GM23338 (cell line): ENCODE measurements around the gene FGFBP1. TPM values are rescaled to one million over a fixed set of nuclear protein-coding genes. Genes with fewer than 3 reads are reported as not detected.

Source experiments
- ATAC-seq: fragments of 200-7000 bp; cut with Tn5 transposase; 3 replicates; pipeline ENCODE4 v1.9.1; 2020
- DNase-seq: peaks from one replicate; pipeline ENCODE4 v3.0.0-alpha.2; 2015; ENCODE audit warnings: low spot score
- H2AFZ ChIP-seq: fragments of 200-600 bp; sonication (generic); 2 replicates; pipeline ENCODE4 v1.8.0; 2016; ENCODE audit warnings: antibody characterized with exemption, mild to moderate bottlenecking, moderate library complexity
- H3F3A ChIP-seq: fragments of 200-600 bp; sonication (generic); replicated peaks from 2 replicates; pipeline ENCODE4 v1.8.0; 2017; ENCODE audit warnings: antibody characterized with exemption, mixed run types, low read depth
- H3K27ac ChIP-seq: fragments of 200-600 bp; sonication (generic); 2 replicates; pipeline ENCODE4 v1.6.1; 2016; ENCODE audit warnings: low read depth
- H3K27me3 ChIP-seq: fragments of 200-600 bp; sonication (generic); 2 replicates; pipeline ENCODE4 v1.8.0; 2016; ENCODE audit warnings: mild to moderate bottlenecking, mixed run types, moderate library complexity; ENCODE audit not compliant: insufficient read depth
- H3K36me3 ChIP-seq: fragments of 200-600 bp; sonication (generic); 2 replicates; pipeline ENCODE4 v1.8.0; 2016; ENCODE audit warnings: mild to moderate bottlenecking; ENCODE audit not compliant: insufficient read depth
- H3K4me1 ChIP-seq: fragments of 200-600 bp; sonication (generic); 2 replicates; pipeline ENCODE4 v1.8.0; 2016; ENCODE audit warnings: mild to moderate bottlenecking, moderate library complexity; ENCODE audit not compliant: insufficient read depth
- H3K4me2 ChIP-seq: fragments of 200-600 bp; sonication (generic); 2 replicates; pipeline ENCODE4 v1.7.1; 2017; ENCODE audit warnings: mixed run types
- H3K4me3 ChIP-seq: fragments of 200-600 bp; sonication (generic); 2 replicates; pipeline ENCODE4 v1.6.1; 2016; ENCODE audit warnings: mixed run types
- H3K79me2 ChIP-seq: fragments of 200-600 bp; sonication (generic); replicated peaks from 2 replicates; pipeline ENCODE4 v1.8.0; 2017; ENCODE audit warnings: mild to moderate bottlenecking; ENCODE audit not compliant: insufficient read depth
- H3K9me2 ChIP-seq: fragments of 200-600 bp; sonication (generic); 2 replicates; pipeline ENCODE4 v1.8.0; 2017; ENCODE audit not compliant: insufficient read depth
- H4K20me1 ChIP-seq: fragments of 200-600 bp; sonication (generic); replicated peaks from 2 replicates; pipeline ENCODE4 v1.8.0; 2017; ENCODE audit warnings: mild to moderate bottlenecking; ENCODE audit not compliant: insufficient read depth
- H3K27ac Mint-ChIP-seq: 2 replicates; pipeline ENCODE4 v1.8.0; 2020; ENCODE audit warnings: inconsistent platforms, mild to moderate bottlenecking, moderate library complexity, mixed read lengths
- H3K27me3 Mint-ChIP-seq: 3 replicates; pipeline ENCODE4 v1.8.0; 2022; ENCODE audit warnings: low read depth, mild to moderate bottlenecking, moderate library complexity, mixed read lengths, inconsistent platforms; ENCODE audit not compliant: insufficient read depth, poor library complexity
- H3K36me3 Mint-ChIP-seq: 3 replicates; pipeline ENCODE4 v1.8.0; 2021; ENCODE audit warnings: low read depth, mild to moderate bottlenecking, inconsistent platforms, moderate library complexity, mixed read lengths
- H3K4me1 Mint-ChIP-seq: 3 replicates; pipeline ENCODE4 v1.8.0; 2020; ENCODE audit warnings: mild to moderate bottlenecking, inconsistent platforms, mixed read lengths
- H3K4me3 Mint-ChIP-seq: 3 replicates; pipeline ENCODE4 v1.8.0; 2021; ENCODE audit warnings: moderate library complexity, mild to moderate bottlenecking, inconsistent platforms, mixed read lengths
- H3K9me3 Mint-ChIP-seq: 3 replicates; pipeline ENCODE4 v1.8.0; 2020; ENCODE audit warnings: moderate library complexity, mild to moderate bottlenecking, inconsistent platforms, mixed read lengths
- CREB1 ChIP-seq: fragments of 250-450 bp; sonication (Bioruptor Pico); IDR thresholded peaks from 2 replicates; pipeline ENCODE4 v1.5.0; 2020; ENCODE audit warnings: low read depth, mild to moderate bottlenecking, moderate library complexity
- EZH2 ChIP-seq: fragments of 200-600 bp; sonication (generic); IDR thresholded peaks from one replicate; pipeline ENCODE4 v1.8.0; 2017; ENCODE audit warnings: antibody characterized with exemption, mild to moderate bottlenecking, low read depth; ENCODE audit not compliant: unreplicated experiment
- EZH2phosphoT487 ChIP-seq: fragments of 200-600 bp; sonication (generic); IDR thresholded peaks from one replicate; pipeline ENCODE4 v1.8.1; 2018; ENCODE audit warnings: antibody characterized with exemption; ENCODE audit not compliant: unreplicated experiment
- JUNB ChIP-seq: IDR thresholded peaks from one replicate; pipeline ENCODE4 v1.6.1; 2016; ENCODE audit warnings: antibody characterized with exemption; ENCODE audit not compliant: unreplicated experiment
- NANOG ChIP-seq: IDR thresholded peaks from 2 replicates; pipeline ENCODE4 v1.6.1; 2016; ENCODE audit warnings: antibody characterized with exemption, borderline replicate concordance
- POLR2AphosphoS5 ChIP-seq: IDR thresholded peaks from 2 replicates; pipeline ENCODE4 v1.6.1; 2016; ENCODE audit warnings: antibody characterized with exemption, low read depth
- STAT1 ChIP-seq: IDR thresholded peaks from one replicate; pipeline ENCODE4 v1.6.1; 2016; ENCODE audit warnings: antibody characterized with exemption; ENCODE audit not compliant: unreplicated experiment
- ZNF114 ChIP-seq: fragments of 250-450 bp; sonication (Bioruptor Pico); IDR thresholded peaks from 2 replicates; pipeline ENCODE4 v1.5.0; 2020; ENCODE audit warnings: mild to moderate bottlenecking, moderate library complexity
- ZNF331 ChIP-seq: fragments of 250-450 bp; sonication (Bioruptor Pico); IDR thresholded peaks from 2 replicates; pipeline ENCODE4 v1.5.0; 2020; ENCODE audit warnings: low read depth, mild to moderate bottlenecking, moderate library complexity
- polyA plus RNA-seq: library from polyadenylated mRNA; unstranded; fragments of >200 nt; fragmentation: Nextera tagmentation; extraction: Ambion mirVana; gene quantifications from 2 replicates; pipeline ENCODE4 v1.2.1, GENCODE V29; 2016
- total RNA-seq: library from RNA; depleted of rRNA; stranded (reverse); fragments of >200 nt; shearing (Covaris generic); gene quantifications from 2 replicates; pipeline ENCODE4 v1.2.3, GENCODE V29; 2014
- TF ChIP-seq, protein P1 (sequence below): IDR thresholded peaks from one replicate; pipeline ENCODE4 v1.6.1; 2018; ENCODE audit warnings: antibody characterized with exemption; ENCODE audit not compliant: unreplicated experiment
- TF ChIP-seq, protein P2 (sequence below): IDR thresholded peaks from 2 replicates; pipeline ENCODE4 v1.6.1; 2016; ENCODE audit warnings: antibody characterized with exemption
- TF ChIP-seq, protein P3 (sequence below), 2 experiments: fragments of 200-600 bp in 1 of 2; sonication (generic) in 1 of 2; conservative IDR thresholded peaks; 2 replicates each; pipeline versions ENCODE4 v1.5.1 to v1.6.1; 2016 to 2017; ENCODE audit warnings: antibody characterized with exemption in 2 of 2, low read depth in 2 of 2, mild to moderate bottlenecking in 2 of 2, moderate library complexity in 1 of 2
- TF ChIP-seq, protein P4 (sequence below): fragments of 250-450 bp; sonication (Bioruptor Pico); IDR thresholded peaks from 2 replicates; pipeline ENCODE4 v1.5.0; 2020; ENCODE audit warnings: mild to moderate bottlenecking, moderate library complexity

The FGFBP1 gene
- total and polyA plus RNA-seq, 2 experiments from 2014 or later: 0.15 TPM; not detected in 1

DNA sequence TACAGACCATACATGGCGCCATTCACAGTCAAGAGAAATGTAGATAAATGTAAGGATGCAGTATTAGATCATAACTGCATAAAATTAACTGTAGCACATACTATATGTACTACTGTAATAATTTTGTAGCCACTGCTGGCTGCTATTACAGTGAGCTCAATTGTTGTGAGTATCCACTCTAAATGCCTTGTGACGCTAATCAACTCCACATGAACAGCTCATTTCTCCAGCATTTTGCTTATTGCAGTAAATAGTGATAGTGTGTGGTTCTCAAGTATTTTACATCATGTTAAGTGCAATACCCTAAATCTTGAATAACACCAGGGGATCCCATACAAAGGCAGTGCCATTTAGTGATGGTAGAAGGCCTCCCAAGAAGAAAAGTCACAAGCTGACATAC lies 21.2 kb downstream of the FGFBP1 start:
- no peak for ATAC-seq
- Mint-ChIP-seq H3K9me3 (peaks cover 19% of the 10 kb centered on the region), H3K4me3 (no peak overlapping the region), H3K4me1 (no peaks in the 10 kb centered on the region), H3K27ac (no peak overlapping the region), H3K36me3 (peaks cover 6% of the 10 kb centered on the region), H3K27me3 (peaks cover 4% of the 10 kb centered on the region)
- H3K4me2 ChIP-seq: no peak overlapping the region
- no peak overlapping the region for H3K4me3 ChIP-seq
- H3K79me2 ChIP-seq: no peaks in the 10 kb centered on the region
- H3K36me3 ChIP-seq: peaks cover 5% of the 10 kb centered on the region; the same call in 1 of the 2 replicates
- H3K9me2 ChIP-seq: no peaks in the 10 kb centered on the region; the same call in 1 of the 2 replicates
- no peak overlapping the region for H3K27ac ChIP-seq
- DNase-seq: no peak
- H3K4me1 ChIP-seq: no peaks in the 10 kb centered on the region
- H3K27me3 ChIP-seq: no peaks in the 10 kb centered on the region
- no peaks in the 10 kb centered on the region for H3F3A ChIP-seq
- H2AFZ ChIP-seq: no peak overlapping the region
- no peaks in the 10 kb centered on the region for H4K20me1 ChIP-seq
- TF ChIP-seq, protein P1, sequence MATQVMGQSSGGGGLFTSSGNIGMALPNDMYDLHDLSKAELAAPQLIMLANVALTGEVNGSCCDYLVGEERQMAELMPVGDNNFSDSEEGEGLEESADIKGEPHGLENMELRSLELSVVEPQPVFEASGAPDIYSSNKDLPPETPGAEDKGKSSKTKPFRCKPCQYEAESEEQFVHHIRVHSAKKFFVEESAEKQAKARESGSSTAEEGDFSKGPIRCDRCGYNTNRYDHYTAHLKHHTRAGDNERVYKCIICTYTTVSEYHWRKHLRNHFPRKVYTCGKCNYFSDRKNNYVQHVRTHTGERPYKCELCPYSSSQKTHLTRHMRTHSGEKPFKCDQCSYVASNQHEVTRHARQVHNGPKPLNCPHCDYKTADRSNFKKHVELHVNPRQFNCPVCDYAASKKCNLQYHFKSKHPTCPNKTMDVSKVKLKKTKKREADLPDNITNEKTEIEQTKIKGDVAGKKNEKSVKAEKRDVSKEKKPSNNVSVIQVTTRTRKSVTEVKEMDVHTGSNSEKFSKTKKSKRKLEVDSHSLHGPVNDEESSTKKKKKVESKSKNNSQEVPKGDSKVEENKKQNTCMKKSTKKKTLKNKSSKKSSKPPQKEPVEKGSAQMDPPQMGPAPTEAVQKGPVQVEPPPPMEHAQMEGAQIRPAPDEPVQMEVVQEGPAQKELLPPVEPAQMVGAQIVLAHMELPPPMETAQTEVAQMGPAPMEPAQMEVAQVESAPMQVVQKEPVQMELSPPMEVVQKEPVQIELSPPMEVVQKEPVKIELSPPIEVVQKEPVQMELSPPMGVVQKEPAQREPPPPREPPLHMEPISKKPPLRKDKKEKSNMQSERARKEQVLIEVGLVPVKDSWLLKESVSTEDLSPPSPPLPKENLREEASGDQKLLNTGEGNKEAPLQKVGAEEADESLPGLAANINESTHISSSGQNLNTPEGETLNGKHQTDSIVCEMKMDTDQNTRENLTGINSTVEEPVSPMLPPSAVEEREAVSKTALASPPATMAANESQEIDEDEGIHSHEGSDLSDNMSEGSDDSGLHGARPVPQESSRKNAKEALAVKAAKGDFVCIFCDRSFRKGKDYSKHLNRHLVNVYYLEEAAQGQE: no peak
- no peak for TF ChIP-seq JUNB
- TF ChIP-seq ZNF114 (CRISPR knock-in tag): no peak
- TF ChIP-seq NANOG: no peak
- TF ChIP-seq, protein P2, sequence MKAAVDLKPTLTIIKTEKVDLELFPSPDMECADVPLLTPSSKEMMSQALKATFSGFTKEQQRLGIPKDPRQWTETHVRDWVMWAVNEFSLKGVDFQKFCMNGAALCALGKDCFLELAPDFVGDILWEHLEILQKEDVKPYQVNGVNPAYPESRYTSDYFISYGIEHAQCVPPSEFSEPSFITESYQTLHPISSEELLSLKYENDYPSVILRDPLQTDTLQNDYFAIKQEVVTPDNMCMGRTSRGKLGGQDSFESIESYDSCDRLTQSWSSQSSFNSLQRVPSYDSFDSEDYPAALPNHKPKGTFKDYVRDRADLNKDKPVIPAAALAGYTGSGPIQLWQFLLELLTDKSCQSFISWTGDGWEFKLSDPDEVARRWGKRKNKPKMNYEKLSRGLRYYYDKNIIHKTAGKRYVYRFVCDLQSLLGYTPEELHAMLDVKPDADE: no peak
- TF ChIP-seq, protein P3, sequence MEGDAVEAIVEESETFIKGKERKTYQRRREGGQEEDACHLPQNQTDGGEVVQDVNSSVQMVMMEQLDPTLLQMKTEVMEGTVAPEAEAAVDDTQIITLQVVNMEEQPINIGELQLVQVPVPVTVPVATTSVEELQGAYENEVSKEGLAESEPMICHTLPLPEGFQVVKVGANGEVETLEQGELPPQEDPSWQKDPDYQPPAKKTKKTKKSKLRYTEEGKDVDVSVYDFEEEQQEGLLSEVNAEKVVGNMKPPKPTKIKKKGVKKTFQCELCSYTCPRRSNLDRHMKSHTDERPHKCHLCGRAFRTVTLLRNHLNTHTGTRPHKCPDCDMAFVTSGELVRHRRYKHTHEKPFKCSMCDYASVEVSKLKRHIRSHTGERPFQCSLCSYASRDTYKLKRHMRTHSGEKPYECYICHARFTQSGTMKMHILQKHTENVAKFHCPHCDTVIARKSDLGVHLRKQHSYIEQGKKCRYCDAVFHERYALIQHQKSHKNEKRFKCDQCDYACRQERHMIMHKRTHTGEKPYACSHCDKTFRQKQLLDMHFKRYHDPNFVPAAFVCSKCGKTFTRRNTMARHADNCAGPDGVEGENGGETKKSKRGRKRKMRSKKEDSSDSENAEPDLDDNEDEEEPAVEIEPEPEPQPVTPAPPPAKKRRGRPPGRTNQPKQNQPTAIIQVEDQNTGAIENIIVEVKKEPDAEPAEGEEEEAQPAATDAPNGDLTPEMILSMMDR (conservative IDR thresholded peaks at IDR 0.05; ENCODE audit: low read depth in 2 of 2): no peak
- no peak for TF ChIP-seq EZH2
- no peak for TF ChIP-seq ZNF331 (CRISPR knock-in tag)
- TF ChIP-seq, protein P4, sequence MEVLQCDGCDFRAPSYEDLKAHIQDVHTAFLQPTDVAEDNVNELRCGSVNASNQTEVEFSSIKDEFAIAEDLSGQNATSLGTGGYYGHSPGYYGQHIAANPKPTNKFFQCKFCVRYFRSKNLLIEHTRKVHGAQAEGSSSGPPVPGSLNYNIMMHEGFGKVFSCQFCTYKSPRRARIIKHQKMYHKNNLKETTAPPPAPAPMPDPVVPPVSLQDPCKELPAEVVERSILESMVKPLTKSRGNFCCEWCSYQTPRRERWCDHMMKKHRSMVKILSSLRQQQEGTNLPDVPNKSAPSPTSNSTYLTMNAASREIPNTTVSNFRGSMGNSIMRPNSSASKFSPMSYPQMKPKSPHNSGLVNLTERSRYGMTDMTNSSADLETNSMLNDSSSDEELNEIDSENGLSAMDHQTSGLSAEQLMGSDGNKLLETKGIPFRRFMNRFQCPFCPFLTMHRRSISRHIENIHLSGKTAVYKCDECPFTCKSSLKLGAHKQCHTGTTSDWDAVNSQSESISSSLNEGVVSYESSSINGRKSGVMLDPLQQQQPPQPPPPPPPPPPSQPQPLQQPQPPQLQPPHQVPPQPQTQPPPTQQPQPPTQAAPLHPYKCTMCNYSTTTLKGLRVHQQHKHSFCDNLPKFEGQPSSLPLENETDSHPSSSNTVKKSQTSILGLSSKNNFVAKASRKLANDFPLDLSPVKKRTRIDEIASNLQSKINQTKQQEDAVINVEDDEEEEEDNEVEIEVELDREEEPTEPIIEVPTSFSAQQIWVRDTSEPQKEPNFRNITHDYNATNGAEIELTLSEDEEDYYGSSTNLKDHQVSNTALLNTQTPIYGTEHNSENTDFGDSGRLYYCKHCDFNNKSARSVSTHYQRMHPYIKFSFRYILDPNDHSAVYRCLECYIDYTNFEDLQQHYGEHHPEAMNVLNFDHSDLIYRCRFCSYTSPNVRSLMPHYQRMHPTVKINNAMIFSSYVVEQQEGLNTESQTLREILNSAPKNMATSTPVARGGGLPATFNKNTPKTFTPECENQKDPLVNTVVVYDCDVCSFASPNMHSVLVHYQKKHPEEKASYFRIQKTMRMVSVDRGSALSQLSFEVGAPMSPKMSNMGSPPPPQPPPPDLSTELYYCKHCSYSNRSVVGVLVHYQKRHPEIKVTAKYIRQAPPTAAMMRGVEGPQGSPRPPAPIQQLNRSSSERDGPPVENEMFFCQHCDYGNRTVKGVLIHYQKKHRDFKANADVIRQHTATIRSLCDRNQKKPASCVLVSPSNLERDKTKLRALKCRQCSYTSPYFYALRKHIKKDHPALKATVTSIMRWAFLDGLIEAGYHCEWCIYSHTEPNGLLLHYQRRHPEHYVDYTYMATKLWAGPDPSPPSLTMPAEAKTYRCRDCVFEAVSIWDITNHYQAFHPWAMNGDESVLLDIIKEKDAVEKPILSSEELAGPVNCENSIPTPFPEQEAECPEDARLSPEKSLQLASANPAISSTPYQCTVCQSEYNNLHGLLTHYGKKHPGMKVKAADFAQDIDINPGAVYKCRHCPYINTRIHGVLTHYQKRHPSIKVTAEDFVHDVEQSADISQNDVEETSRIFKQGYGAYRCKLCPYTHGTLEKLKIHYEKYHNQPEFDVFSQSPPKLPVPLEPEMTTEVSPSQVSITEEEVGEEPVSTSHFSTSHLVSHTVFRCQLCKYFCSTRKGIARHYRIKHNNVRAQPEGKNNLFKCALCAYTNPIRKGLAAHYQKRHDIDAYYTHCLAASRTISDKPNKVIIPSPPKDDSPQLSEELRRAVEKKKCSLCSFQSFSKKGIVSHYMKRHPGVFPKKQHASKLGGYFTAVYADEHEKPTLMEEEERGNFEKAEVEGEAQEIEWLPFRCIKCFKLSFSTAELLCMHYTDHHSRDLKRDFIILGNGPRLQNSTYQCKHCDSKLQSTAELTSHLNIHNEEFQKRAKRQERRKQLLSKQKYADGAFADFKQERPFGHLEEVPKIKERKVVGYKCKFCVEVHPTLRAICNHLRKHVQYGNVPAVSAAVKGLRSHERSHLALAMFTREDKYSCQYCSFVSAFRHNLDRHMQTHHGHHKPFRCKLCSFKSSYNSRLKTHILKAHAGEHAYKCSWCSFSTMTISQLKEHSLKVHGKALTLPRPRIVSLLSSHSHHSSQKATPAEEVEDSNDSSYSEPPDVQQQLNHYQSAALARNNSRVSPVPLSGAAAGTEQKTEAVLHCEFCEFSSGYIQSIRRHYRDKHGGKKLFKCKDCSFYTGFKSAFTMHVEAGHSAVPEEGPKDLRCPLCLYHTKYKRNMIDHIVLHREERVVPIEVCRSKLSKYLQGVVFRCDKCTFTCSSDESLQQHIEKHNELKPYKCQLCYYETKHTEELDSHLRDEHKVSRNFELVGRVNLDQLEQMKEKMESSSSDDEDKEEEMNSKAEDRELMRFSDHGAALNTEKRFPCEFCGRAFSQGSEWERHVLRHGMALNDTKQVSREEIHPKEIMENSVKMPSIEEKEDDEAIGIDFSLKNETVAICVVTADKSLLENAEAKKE (CRISPR knock-in tag): no peak
- no peak for TF ChIP-seq POLR2AphosphoS5
- no peak for TF ChIP-seq EZH2phosphoT487
- TF ChIP-seq CREB1 (CRISPR knock-in tag): no peak
- no peak for TF ChIP-seq STAT1
